NCI-H2227 treated with DMSO at 0.1 percent for 48 hours (cell line): Measurements from ENCODE around the gene LILRB2.
"Not testable (repeated sequence)": the region's sequence is repeated elsewhere in the genome, so short reads cannot be mapped to it uniquely, and the experiment has no call there.

Source experiments
- DNase-seq: peaks from one replicate; lab custom pipeline; 2025; lab: John Stamatoyannopoulos, UW

LILRB2 gene

DNA sequence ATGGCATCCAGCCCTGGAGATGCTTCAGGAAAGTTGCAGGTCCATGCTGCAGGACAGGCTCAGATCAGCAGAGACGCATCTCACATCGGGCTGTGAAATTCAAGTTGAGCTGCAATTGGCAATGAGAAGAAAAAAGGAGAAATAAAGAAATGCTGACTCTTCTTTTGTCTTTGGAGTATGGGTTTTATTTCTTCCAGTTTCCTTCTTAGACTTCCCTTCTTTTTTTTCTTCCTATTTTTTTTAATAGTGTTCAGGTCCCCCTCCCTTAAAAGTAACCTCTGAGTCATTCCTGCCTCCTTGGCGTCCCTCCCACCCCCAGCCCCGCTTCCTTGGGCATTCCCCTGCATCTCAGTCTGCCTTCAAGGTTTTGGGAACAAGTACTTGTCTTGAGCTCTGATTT is 9.3 kb downstream of the LILRB2 start:
- DNase-seq, result not testable (repeated sequence)

DNA sequence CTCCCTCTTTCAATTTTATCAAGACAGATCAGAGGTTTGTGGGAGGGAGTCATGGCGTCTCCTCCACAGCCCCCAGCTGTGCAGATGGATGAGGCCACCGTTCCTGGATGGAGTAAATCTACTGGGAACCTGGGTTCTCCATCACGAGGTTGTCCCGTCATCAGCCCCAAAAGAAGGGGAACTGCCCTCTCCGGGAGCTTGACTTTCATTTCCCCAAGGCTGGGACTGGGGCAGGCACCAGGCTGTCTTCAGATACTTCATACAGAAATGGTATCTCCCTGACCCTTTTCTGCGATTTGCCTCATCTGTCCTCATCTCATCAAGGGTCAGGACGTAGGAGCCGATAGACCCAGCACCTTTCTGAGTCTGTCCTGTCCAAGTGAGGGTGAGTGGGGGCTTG is 9.8 kb downstream of the LILRB2 start:
- no peak for DNase-seq

DNA sequence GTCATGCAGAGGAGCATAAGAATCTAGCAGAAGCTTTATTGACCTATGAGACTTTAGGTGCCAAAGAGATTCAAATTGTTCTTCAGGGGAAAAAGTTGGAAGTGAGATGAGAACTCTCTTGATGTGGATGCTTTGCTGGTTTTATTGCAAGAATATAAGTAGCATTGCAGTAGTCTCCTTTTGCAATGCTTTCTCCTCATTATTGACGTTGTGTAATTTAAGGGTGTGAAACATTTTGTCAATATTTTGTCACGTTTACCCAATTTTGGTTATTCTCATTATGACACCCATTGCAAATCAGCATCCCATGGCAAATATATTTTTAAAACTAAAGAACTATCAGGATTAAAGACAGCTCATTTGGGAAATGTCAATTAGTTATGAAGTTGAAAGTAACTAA is 12.0 kb downstream of the LILRB2 start:
- DNase-seq, result no peak

GRCh38 chr19:54266133-54266532 is 14.8 kb downstream of the LILRB2 start:
- peak; percentile 37 for DNase-seq

DNA sequence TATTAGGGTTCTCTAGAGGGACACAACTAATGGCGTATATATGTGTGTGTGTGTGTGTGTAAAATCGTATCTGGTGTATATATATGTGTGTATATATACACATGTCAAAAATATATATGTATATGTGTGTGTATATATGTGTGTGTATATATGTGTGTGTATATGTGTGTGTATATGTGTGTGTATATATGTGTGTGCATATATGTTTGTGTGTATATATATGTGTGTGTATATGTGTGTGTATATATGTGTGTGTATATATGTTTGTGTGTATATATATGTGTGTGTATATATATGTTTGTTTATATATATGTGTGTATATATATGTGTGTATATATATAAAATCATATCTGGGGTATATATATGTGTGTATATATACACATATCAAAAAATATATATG is 18.4 kb downstream of the LILRB2 start:
- no peak for DNase-seq

- DNase-seq, result no peak
These were observed 18.8 kb downstream of the LILRB2 start for GRCh38 chr19:54262066-54262465.

DNA sequence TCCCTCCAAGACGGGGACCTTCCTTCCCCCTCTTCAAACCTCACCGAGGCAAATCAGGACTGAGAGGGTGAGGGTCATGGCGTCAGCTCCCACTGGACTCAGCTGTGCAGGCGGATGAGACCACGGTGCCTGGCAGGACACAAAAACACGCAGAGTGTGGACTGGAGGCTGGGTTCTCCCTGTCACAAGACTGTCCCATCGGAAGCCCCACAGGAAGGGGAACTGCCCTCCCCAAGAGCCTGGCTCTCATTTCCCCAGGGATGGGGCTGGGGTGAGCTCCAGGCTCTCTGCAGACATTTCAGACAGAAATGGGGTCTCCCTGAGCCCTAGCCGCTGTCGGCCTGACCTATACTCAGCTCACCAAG is 23.8 kb downstream of the LILRB2 start, which contains the start of gene LILRB5:
Gene LILRB5, minus strand, starts transcription at position 158 of the 365 bp plus-strand sequence. Its CDS starts 80 bp downstream, at position 78.
- DNase-seq, result no peak

- no peak for DNase-seq
These were observed 24.4 kb downstream of the LILRB2 start for GRCh38 chr19:54256250-54257115.

GRCh38 chr19:54255105-54255775 is 25.7 kb downstream of the LILRB2 start:
- no peak for DNase-seq

GRCh38 chr19:54254195-54254906 is 26.6 kb downstream of the LILRB2 start:
- DNase-seq, result no peak

DNA sequence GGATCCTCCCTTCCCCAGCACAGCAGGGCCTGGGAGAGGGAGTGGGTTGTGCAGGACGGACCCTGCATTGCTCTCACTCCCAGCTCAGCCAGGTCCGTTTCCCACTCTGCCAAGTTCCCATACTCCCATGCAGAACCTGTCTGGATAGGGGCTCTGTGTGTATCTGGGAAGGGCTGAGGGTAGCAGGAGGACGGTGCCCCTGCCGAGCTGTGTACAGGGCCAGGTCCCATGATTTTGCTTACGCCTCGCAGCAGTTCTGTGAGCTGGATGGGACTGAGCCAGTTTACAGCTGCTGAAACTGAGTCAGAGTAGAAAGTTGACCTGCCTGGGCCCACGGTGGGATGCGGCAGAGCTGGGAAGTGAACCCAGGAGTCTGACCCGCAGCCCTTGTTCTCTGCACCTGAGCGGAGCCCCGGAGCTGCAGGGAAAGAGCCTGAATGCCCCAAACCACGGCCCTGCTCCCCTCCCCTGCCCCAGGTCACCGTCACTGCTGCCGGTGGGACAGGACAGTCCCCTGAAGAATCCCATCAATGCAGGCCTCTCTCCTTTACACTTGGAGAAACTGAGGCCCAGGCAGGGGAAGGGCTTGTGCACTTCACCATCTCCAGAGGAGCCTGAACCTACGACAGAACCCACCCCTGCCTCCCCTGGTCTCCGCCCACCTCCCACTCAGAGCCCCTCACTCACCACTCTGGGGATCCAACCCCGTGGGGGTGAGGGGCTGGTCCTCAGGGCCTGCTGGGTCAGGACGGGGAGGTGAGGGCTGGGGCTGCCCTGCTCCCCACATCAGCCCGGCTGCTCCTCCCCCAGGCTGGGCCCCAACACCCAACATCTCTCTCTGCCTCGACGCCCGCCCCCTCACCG is 27.3 kb downstream of the LILRB2 start:
- DNase-seq, result no peak

GRCh38 chr19:54252845-54253244 is 28.1 kb downstream of the LILRB2 start:
- DNase-seq, result no peak

- DNase-seq, result no peak
These were observed 28.7 kb downstream of the LILRB2 start for GRCh38 chr19:54252243-54252642.

DNA sequence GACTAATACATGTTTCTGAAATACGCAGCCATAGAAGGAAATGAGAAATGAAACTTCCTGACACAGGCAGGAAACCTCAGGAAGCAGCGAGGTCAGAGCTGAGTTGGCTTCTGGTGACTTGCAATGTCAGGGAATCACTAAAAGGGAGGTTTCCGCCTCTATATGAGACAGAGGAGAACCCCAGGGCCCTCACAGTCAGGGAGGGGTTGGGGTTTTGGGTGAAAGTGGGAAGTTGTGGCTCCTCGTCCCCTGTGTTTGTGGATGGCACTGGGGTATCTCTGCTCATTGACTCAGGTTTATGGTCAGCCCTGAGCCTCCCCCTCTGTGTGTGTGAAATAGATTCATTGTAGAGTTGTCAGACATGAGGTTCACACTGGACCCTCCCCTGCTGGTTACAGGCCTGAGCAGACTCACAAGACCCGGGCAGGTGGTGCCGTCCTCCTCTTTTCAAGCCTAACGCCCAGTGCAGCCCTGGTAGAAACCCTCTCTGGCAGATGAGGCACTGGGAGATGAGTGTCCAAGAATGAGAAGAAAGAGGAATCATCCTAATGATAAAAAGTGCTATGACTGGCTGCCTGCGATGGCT is 32.8 kb downstream of the LILRB2 start:
- DNase-seq, result no peak

DNA sequence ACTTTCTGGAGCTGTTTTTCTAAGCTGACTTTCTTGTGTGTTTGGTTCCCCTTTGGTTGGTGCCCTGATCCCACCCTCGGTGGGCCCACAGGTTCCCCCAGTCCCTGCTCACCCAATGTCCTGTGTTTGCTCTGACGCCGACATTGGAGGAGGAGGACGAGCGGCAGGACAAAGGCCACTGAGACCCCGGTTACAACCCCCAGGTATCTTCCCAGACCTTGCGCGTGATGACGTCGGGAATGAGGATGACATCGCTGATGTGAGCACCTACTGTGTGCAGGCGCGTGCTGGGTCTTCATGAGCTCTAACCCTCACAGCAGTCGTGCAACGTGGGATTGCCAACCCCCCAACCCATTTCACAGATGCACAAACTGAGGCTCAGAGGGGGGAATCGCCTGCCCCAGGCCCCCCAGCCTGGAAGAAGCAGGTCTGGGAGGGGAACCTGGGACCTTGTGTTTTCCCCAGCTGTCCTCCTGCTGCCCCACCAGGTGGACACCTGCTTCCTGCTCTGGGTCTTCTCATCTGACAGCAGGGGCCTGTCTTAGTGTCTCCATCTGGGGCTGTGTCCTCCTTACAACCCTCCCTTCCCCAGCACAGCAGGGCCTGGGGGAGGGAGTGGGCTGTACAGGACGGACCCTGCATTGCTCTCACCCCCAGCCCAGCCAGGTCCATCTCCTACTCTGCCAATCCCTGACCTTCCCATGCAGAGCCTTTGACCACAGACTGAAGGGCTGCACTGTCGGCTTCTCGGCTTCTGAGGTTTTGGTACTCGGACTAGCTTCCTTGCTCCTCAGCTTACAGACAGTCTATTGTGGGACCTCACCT is 33.6 kb downstream of the LILRB2 start:
- no peak for DNase-seq

DNA sequence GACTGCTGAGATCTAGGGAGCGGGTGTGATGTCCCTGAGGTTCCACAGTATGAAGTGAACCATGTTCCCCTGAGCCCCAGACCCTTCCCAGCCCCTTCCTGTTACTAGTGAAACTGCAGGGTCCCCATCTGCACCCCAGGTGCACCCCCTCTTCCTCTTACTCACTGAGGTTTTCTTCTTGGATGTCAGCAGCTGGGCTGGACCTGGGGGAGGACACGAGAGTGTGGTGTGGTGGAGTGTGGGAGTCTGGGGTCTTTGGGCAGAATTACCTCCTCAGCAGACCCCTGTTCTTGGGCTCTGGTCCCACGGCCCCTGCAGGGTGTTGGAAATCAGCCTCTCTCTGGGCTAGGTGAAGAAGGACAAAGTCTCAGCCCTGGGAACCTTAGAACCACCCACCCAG is 35.0 kb downstream of the LILRB2 start:
- no peak for DNase-seq

GRCh38 chr19:54243809-54244208 is 37.1 kb downstream of the LILRB2 start:
- DNase-seq, result not testable (repeated sequence)

DNA sequence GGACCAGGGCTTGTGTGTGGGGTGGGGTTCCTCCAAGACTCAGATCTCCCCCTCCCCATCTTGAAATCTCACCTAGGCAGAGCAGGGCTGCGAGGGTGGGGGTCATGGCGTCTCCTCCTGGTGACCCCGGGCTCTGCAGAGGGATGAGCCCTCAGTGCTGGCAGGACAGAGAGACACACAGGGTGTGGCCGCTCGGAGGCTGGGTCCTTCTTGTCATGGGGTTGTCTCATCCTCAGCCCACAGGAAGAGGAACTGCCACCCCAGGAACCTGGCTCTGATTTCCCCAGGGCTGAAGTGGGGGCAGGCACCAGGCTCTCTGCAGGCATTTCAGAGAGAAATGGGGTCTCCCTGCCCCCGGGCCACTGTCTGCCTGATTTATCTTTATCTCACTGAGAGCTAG is 38.3 kb downstream of the LILRB2 start, which contains the start of gene LILRA6:
Gene LILRA6, minus strand, starts transcription at position 145 of the 400 bp plus-strand sequence.
- not testable (repeated sequence) for DNase-seq

DNA sequence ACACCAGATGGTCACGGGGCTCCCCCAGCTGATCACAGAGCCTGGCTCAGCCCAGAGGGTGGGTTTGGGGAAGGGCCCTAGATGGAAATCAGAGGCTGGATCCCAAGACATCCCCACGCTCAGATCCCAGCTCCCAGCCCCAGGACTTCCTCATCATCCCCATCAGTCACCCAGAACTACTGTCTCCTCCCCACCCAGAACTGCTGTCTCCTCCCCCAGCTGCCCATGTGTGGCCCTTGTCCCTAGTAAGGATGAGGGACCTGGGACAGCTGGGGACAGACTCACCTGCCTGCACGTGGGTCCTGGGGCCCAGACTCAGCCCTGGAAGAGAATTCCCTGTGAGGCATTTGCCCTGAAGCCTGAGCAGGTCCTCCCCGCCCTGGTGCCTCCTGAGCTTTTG is 38.7 kb downstream of the LILRB2 start:
- DNase-seq, result not testable (repeated sequence)
